Measurements from ENCODE around the gene KLHL22.

KLHL22 gene

GRCh38 chr22:20405931-20406685 is 89.5 kb downstream of the KLHL22 start:
- DNase-seq (ENCODE audit: insufficient read length, low spot score) (no peak), FAIRE-seq (no peak)
- no peak for TF ChIP-seq POLR2A (IDR thresholded peaks at IDR 0.05; ENCODE audit: low read depth, low read length)

GRCh38 chr22:20405291-20405930 is 90.2 kb downstream of the KLHL22 start:
- FAIRE-seq (no peak), DNase-seq (ENCODE audit: insufficient read length, low spot score) (no peak)
- TF ChIP-seq POLR2A (IDR thresholded peaks at IDR 0.05; ENCODE audit: low read depth, low read length): no peak

GRCh38 chr22:20404881-20405280 is 90.7 kb downstream of the KLHL22 start:
- TF ChIP-seq POLR2A (IDR thresholded peaks at IDR 0.05; ENCODE audit: low read depth, low read length): no peak
- FAIRE-seq (no peak), DNase-seq (ENCODE audit: insufficient read length, low spot score) (no peak)

GRCh38 chr22:20403779-20404140 is 91.8 kb downstream of the KLHL22 start:
- DNase-seq (ENCODE audit: insufficient read length, low spot score): no peak
- FAIRE-seq: no peak
- no peak for TF ChIP-seq POLR2A (IDR thresholded peaks at IDR 0.05; ENCODE audit: low read depth, low read length)

GRCh38 chr22:20402960-20403778 is 92.4 kb downstream of the KLHL22 start:
- FAIRE-seq (no peak), DNase-seq (ENCODE audit: insufficient read length, low spot score) (no peak)
- TF ChIP-seq POLR2A (IDR thresholded peaks at IDR 0.05; ENCODE audit: low read depth, low read length): no peak

GRCh38 chr22:20401376-20402014 is 94.1 kb downstream of the KLHL22 start:
- TF ChIP-seq POLR2A (IDR thresholded peaks at IDR 0.05; ENCODE audit: low read depth, low read length): no peak
- FAIRE-seq (no peak), DNase-seq (ENCODE audit: insufficient read length, low spot score) (no peak)

- DNase-seq (ENCODE audit: insufficient read length, low spot score) (no peak), FAIRE-seq (no peak)
- TF ChIP-seq POLR2A (IDR thresholded peaks at IDR 0.05; ENCODE audit: low read depth, low read length): no peak
Observed at GRCh38 chr22:20400606-20401375, 94.8 kb downstream of the KLHL22 start.

GRCh38 chr22:20399866-20400605 is 95.6 kb downstream of the KLHL22 start:
- DNase-seq (ENCODE audit: insufficient read length, low spot score) (no peak), FAIRE-seq (no peak)
- no peak for TF ChIP-seq POLR2A (IDR thresholded peaks at IDR 0.05; ENCODE audit: low read depth, low read length)

- no peak for TF ChIP-seq POLR2A (IDR thresholded peaks at IDR 0.05; ENCODE audit: low read depth, low read length)
- FAIRE-seq: no peak
- no peak for DNase-seq (ENCODE audit: insufficient read length, low spot score)
Observed at GRCh38 chr22:20398420-20398819, 97.2 kb downstream of the KLHL22 start.

- no peak for TF ChIP-seq POLR2A (IDR thresholded peaks at IDR 0.05; ENCODE audit: low read depth, low read length)
- FAIRE-seq (no peak), DNase-seq (ENCODE audit: insufficient read length, low spot score) (no peak)
Observed at GRCh38 chr22:20397498-20397897, 98.1 kb downstream of the KLHL22 start.

GRCh38 chr22:20396639-20397038 is 99.0 kb downstream of the KLHL22 start:
- DNase-seq (ENCODE audit: insufficient read length, low spot score) (no peak), FAIRE-seq (no peak)
- TF ChIP-seq POLR2A (IDR thresholded peaks at IDR 0.05; ENCODE audit: low read depth, low read length): no peak

GRCh38 chr22:20395907-20396287 is 99.7 kb downstream of the KLHL22 start:
- no peak for TF ChIP-seq POLR2A (IDR thresholded peaks at IDR 0.05; ENCODE audit: low read depth, low read length)
- no peak for DNase-seq (ENCODE audit: insufficient read length, low spot score)
- no peak for FAIRE-seq
